HG03108 (cell line): ENCODE measurements around the gene SDK2.
"Not testable (repeated sequence)": the region's sequence is repeated elsewhere in the genome, so short reads cannot be mapped to it uniquely, and the experiment has no call there.

Source experiments
- ATAC-seq: cut with Tn5 transposase; IDR thresholded peaks from one replicate; pipeline ENCODE4 v1.9.1; 2021; ENCODE audit warnings: moderate library complexity; ENCODE audit not compliant: unreplicated experiment

Gene SDK2

GRCh38 chr17:73464447-73464846, 179.8 kb downstream of the SDK2 start:
- ATAC-seq: no peak

GRCh38 chr17:73463821-73464220, 180.4 kb downstream of the SDK2 start:
- no peak for ATAC-seq

GRCh38 chr17:73462823-73463222, 181.4 kb downstream of the SDK2 start:
- ATAC-seq: no peak

GRCh38 chr17:73459980-73460379, 184.3 kb downstream of the SDK2 start:
- ATAC-seq: no peak

- ATAC-seq: no peak
Observed at GRCh38 chr17:73455767-73456166, 188.5 kb downstream of the SDK2 start.

GRCh38 chr17:73455050-73455687, 189.1 kb downstream of the SDK2 start:
- no peak for ATAC-seq

GRCh38 chr17:73453494-73453893, 190.8 kb downstream of the SDK2 start:
- not testable (repeated sequence) for ATAC-seq

- no peak for ATAC-seq
Observed at GRCh38 chr17:73453090-73453489, 191.2 kb downstream of the SDK2 start.

GRCh38 chr17:73452009-73452408, 192.2 kb downstream of the SDK2 start:
- no peak for ATAC-seq

GRCh38 chr17:73447319-73447718, 196.9 kb downstream of the SDK2 start:
- no peak for ATAC-seq

GRCh38 chr17:73446617-73447016, 197.6 kb downstream of the SDK2 start:
- no peak for ATAC-seq

- no peak for ATAC-seq
Observed at GRCh38 chr17:73445466-73445865, 198.8 kb downstream of the SDK2 start.

- no peak for ATAC-seq
Observed at GRCh38 chr17:73444021-73444420, 200.2 kb downstream of the SDK2 start.

GRCh38 chr17:73439597-73439996, 204.6 kb downstream of the SDK2 start:
- no peak for ATAC-seq

GRCh38 chr17:73437826-73438225, 206.4 kb downstream of the SDK2 start:
- no peak for ATAC-seq

GRCh38 chr17:73436954-73437353, 207.3 kb downstream of the SDK2 start:
- ATAC-seq: no peak

GRCh38 chr17:73435412-73435811, 208.8 kb downstream of the SDK2 start:
- no peak for ATAC-seq

- no peak for ATAC-seq
Observed at GRCh38 chr17:73434154-73434553, 210.1 kb downstream of the SDK2 start.

- no peak for ATAC-seq
Observed at GRCh38 chr17:73433501-73433900, 210.7 kb downstream of the SDK2 start.

- ATAC-seq: no peak
Observed at GRCh38 chr17:73432624-73433190, 211.5 kb downstream of the SDK2 start.

GRCh38 chr17:73431401-73432205, 212.6 kb downstream of the SDK2 start:
- no peak for ATAC-seq

GRCh38 chr17:73430848-73431247, 213.4 kb downstream of the SDK2 start:
- ATAC-seq: no peak
